GM18951 (cell line): ENCODE results near the gene CAMTA1.

Source experiments
- POLR2A ChIP-seq: IDR thresholded peaks from 4 replicates; pipeline ENCODE4 v1.6.1; 2011; ENCODE audit warnings: mild to moderate bottlenecking; ENCODE audit not compliant: insufficient read length, insufficient read depth; ENCODE audit errors: extremely low read depth
- in situ Hi-C: fragments of 300-500 bp; cut with MboI; formaldehyde crosslinking; loops from one replicate; pipeline ENCODE4 v1.12.0; 2022; ENCODE audit warnings: low sequenced_read_pairs, mixed read lengths, inconsistent platforms; ENCODE audit not compliant: unreplicated experiment

Gene CAMTA1

DNA sequence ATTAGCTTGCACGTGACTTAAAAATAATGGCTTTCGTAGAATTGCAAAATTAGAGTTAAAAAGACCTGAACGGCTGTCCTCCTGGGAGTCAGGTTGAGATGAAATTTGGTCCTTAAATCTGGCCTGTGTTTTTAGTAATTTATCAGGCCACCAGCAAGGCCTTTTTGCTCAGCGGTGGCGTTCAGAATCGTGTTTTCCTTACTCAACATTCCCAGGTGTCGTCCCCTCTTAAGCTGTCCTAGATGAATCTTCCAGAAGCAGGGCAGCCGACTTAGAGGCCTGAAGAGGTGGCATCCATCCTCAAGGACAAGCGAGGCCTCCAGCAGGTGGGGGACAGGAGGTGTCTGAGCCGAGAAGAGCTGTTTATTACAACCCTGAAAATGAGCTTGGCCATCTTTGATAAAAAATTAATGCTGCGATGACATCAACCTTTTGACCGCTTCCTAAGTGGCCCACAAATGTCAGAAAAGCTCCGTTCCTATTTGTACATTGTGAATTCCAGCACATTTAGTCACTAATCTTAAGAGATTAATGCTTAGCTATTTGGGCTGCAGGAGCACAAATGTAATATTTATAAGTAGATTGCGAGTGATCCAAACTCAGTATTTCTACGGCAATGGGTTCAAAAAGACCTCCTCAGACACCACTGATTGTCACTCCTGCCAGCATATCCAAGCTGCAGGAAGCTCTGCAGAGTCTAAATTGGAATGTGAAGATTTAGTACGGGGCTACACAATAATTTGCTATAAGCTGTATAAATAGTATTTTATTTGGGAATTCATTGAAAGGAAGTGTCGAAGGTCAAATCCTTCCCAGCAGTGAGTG, 641.7 kb downstream of the CAMTA1 start:
- TF ChIP-seq POLR2A = no peak
- in situ Hi-C loops = no loop called here

DNA sequence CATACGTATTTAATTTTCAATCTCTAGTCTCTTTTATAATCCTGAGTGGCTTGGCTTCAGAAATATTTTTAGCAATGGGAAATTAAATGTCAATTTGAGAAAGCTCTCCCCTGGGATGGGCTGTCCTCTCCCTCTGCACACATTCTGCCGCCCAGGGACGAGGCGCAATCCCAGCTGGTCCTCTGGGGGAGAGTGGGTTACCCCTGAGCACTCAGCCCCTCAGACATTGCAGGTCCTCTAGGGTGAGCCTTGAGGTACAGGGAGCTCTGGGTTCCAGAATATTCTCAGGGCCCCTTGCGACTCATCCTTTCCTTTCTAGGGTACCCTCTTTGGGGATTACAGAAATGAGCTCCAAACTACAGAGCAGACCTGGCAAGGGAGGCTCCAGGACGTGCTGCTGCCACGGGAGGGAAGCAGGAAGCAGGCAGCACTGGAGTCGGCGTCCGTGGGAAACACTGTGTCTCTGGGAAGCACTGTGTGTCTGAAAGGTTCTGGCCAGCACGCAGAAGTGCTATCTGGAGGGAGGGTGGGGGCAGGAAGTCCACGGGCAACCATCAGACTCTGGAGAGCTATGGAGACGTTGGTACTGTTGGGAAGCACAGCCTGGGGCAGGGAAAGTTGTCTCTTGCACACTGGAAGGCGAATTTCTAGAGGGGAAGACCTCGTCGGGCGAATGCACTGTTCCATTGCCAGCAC, 642.5 kb downstream of the CAMTA1 start:
- no peak for TF ChIP-seq POLR2A
- in situ Hi-C loops = no loop called here

DNA sequence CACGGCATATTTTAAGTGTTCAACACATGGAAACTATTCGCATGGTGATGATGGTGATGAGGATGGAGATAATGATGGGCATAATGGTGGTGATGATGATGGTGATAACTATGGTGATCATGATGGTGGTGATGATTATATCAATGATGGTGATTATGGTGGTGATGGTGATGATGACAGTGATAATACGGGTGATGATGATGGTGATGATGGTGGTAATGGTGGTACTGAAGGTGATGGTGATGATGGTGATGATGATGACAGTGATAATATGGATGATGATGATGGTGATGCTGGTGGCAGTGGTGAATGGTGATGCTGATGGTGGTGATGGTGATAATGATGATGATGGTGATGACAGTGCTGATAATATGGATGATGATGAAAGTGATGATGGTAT, 644.0 kb downstream of the CAMTA1 start:
- in situ Hi-C loops = no loop called here
- TF ChIP-seq POLR2A = no peak

DNA sequence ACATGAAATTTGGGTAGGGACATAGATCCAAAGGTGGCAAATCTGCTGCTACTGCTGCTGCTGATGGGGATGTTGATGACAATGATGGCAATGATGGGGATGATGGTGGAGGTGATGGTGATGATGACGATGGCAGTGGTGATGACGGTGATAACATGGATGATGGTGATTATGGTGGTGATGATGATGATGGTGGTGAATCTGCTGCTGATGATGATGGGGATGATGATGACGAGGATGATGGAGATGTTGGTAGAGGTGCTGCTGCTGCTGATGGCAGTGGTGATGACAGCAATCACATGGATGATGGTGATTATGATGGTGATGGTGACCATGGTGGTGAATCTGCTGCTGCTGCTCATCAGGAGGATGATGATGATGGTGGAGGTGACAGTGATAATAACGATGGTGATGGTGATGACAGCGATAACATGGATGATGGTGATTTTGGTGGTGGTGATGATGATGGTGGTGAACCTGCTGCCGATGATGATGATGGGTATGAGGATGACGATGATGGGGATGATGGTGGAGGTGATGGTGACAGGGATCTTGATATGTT, 644.9 kb downstream of the CAMTA1 start:
- in situ Hi-C loops = no loop called here
- TF ChIP-seq POLR2A = no peak

DNA sequence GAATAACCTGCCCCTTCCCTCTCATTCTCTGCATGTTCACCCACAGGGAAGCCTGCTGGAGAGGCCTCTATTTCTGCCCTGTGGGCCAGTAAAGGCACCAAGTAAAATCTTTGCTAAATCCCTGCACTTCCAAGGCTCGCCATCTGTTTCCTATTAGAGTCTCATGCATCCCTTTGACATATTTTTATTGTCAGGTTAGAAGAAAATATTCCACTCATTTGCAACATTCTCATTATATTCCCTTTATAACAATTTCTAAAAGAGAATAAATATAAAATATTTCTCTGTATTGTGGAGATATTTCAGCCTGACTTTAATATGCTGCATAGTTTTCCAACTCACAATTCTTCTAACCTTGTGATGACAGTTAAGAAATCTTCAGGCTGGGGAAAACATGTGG, 645.4 kb downstream of the CAMTA1 start:
- TF ChIP-seq POLR2A = no peak
- in situ Hi-C loops = no loop called here

DNA sequence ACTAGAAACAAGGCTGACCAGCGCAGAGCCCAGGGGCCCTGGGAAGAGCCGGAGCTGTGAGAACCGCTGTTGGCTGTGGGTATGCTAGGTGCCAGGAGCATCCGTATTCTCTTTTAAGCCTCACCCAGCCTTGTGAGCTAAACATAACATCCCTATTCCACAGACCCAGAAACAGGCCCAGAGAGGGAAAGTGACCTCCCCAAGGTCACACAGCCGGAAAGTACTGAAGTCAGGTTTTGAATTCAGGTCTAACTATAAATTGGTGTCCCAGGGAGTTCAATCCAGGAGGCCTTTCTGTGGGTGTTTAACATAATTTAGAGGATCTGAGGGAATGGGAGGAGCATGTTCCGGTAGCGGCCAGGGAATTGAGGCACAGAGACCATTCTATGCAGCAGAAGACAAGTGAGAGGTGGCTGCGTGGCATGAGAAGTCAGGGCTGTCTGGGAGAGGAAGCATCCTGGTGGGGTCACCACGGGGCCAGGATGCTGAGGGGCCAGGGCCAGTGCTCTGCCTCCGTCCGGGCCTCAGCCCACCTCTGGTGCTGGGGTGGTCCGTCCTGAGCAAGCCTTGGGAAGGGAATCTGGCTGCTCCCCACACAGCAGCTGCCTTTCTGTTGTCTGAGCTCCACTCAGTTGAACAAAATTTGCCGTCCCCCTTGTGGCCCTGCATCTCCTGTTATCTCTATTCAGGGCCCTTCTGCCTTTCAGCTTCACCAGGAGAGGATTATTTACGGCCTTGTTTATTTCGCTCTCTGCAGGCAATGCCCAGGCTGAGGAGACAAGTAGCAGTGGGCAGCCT, 647.0 kb downstream of the CAMTA1 start:
- TF ChIP-seq POLR2A = no peak
- in situ Hi-C loops = no loop called here

DNA sequence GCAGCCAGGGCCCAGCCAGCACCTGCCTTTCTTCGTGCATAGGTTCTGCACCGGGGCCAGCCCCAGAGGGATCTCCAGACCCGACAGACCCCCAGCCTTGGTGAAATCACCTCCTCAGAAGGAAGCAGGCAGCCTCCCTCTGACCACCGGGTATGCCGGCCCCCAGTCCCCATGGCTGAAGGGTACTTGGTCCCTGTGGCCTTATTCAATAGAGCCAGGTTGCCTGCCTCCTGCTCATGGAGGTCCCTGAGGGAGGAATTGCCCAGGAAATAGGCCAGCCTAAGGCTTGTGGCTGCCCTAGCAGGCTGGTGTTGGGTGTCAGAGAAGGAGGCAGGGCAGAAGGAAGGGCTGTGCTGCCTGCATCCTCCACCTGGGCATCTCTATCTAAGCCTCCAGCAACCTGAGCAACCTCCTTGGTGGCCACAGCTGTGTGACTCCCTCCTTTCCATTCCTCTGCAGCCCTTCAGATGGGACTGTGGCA, 647.7 kb downstream of the CAMTA1 start:
- in situ Hi-C loops = no loop called here
- TF ChIP-seq POLR2A = no peak

DNA sequence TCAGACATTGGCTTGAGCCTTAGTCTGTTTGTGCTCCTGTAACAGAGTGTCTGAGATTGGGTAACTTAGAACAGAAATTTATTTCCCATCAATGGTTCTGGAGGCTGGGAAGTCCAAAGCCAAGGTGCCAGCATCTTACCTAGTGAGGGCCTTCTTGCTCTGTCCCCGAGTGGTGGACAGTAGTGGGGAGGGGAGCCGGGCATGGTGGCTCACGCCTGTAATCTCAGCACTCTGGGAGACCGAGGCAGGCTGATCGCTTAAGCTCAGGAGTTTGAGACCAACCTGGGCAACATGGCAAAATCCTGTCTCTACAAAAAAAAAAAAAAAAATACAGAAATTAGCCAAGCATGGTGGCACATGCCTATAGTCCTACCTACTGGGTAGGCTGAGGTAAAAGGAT, 649.3 kb downstream of the CAMTA1 start:
- in situ Hi-C loops = no loop called here
- TF ChIP-seq POLR2A = no peak

DNA sequence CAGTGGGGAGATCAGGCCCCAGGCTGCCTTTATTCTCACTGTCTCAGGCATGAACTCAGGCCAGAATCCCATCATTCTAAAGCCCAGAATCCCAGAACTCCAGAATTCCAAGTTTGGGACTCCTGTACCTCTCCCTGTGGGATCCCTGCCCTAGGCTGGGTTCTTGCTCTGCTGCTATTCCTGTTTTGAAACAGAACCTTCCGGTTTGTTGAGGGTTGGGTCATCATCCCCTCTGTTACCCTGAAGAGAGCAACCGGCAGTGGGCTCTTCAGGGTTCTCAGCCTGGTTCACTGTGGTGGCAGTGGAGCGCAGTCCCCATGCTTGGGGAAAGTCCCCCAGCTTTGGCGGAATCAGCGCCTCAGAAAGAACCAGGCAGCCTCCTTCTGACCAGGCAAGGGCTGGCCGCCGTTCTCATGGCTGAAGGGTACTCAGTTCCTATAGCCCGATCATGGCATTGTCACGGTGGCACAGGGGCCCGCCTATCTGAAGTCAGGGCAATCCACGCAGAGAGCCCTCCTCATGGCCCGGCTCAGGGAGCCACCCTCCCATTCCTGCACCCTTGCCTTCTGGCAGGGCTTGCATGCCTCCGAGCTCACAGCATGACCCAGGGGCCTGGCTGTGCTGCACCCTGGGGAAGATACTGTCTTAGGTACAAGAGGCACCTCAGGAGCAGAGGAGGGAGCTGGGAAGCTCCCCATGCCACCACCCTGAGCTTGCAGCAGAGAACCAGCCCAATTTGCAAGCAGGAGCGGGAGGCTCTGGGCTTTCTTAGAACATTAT, 650.2 kb downstream of the CAMTA1 start:
- no peak for TF ChIP-seq POLR2A
- in situ Hi-C loops = no loop called here

DNA sequence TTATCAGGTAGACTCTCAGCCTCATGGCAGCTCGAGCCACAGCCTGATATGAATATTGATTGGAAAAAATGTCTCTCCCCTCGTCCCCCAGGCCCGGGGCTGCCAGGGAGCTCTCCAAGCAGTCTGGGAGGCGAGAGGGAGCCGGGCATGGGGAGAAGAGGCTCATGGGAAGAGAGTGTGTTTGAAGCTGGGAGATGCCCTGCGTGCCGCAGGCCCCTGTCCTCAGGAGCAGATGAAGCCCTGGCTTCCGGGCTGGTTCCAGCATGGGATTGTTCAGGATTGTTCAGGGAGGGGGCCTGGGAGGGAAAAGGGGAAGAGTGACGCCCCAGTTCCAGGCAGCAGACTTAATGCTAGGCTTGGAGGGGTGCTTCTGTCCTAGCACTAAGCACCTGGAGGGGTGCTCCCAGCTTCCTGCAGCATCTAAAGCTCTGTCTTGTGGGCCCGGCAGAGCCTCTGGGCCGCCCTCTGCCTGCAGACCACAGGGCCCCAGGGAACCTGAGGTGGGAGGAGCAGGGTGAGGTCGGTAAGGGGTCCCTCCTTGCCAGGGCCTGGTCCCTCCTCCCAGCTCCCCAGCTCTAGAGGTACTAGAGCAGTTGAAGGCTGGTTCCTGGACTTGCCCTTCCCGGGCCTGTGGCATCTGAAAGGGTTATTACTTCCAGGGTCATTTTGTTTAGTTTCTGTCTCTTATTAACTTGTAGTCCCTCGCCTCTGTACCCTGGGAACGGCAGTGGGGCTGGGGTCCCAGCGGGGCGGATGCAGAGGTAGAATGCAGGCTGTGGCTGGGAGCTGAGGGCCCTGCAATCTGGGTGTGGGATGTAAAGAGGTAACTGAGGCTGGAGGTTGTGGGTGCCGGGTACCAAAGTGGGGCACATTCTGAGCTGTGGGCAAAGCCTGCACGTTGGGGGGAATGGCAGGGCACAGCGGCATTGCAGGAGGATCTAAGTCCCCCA, 651.1 kb downstream of the CAMTA1 start:
- in situ Hi-C loops = no loop called here
- TF ChIP-seq POLR2A = no peak

DNA sequence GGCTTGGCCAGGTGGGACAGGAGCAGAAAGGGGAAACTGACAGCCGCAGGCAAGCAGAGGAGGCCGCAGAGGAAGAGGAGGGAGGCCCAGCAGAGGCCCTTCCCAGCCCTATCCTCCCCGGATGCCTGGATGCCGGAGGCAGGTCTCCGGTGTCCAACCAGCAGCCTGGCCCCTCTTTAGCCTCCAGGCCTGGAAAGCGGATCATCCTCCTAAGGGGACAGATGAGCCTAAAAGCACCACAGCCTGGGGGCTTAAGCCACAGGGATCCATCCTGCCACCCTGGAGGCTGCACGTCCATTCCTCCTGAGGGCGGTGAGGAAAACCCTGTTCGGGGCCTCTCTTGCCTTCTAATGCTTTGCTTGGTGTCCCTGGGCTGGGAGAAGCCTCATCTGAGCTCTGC, 651.8 kb downstream of the CAMTA1 start:
- in situ Hi-C loops = no loop called here
- no peak for TF ChIP-seq POLR2A
